Measurements from ENCODE around the gene NWD2.
A peak's percentile ranks its signal among the peaks of the same experiment; 100 is the strongest.

Gene NWD2

GRCh38 chr4:37443137-37443536, 198.6 kb downstream of the NWD2 start:
- ATAC-seq, result no peak

GRCh38 chr4:37445023-37445422, 200.5 kb downstream of the NWD2 start:
- no peak for ATAC-seq

- ATAC-seq, result no peak
Measured at GRCh38 chr4:37446016-37446415, 201.5 kb downstream of the NWD2 start.

- ATAC-seq, result no peak
Measured at GRCh38 chr4:37447886-37448285, 203.3 kb downstream of the NWD2 start.

DNA sequence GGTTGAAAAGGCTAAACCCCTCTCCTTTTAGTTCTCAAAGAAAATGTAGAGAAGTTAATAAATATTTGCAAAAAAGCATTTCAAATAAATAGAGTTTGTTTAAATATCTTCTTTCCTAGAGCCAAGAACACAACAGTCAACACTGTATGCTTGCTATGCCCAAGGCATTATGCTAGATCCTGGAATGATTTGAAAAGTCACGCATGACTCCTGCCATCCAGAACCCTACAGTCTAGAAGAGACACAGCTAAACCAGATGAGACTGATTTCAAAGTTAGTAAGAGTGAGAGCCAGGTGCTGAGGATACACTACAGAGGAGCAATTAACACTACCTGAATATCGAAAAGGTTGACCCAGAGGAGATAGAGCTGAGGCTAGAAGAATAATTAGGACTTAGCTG, 205.8 kb downstream of the NWD2 start:
- no peak for ATAC-seq

DNA sequence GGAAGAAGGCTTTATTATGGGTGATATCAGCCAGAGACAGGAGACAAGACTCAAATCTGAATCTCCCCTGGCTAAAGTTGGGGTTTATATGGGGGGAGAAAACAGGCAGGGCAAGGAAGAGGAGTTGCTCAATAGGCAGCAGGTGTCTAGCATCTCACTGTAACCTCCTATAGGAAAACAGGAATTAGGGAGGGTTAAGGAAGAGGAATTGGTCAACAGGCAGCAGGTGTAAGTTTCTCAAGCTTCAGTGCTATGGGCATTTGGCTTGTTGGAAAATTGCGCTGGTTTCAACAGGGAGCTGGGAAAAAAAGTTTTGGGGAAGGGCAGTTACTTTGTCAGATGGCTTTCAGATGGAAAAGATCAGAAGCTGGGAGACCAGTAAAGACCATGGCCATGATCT, 206.4 kb downstream of the NWD2 start:
- ATAC-seq, result no peak

DNA sequence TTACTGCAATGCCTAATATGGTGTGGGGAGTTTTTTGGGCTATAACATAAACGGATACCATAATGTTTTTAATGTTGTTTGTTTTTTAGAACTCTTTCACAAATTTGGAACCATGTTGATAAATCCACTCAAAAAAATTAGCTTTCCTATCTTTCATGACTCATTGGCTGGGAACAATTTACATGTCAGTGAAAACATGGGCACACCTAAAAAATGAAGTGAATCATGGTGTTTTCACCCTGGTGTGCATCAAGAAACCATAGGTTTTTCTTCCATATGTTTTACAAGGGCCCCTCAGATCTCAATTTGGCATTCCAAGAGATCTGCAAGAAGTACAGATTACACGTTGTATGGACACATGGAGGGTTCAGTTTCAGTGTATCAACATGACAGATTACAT, 207.1 kb downstream of the NWD2 start:
- no peak for ATAC-seq

GRCh38 chr4:37452952-37453280, 208.4 kb downstream of the NWD2 start:
- peak in 1 of 2 donors; percentile 32 for ATAC-seq

- peak; percentile 82 to 90 for ATAC-seq
Measured at GRCh38 chr4:37453281-37453998, 208.9 kb downstream of the NWD2 start.

DNA sequence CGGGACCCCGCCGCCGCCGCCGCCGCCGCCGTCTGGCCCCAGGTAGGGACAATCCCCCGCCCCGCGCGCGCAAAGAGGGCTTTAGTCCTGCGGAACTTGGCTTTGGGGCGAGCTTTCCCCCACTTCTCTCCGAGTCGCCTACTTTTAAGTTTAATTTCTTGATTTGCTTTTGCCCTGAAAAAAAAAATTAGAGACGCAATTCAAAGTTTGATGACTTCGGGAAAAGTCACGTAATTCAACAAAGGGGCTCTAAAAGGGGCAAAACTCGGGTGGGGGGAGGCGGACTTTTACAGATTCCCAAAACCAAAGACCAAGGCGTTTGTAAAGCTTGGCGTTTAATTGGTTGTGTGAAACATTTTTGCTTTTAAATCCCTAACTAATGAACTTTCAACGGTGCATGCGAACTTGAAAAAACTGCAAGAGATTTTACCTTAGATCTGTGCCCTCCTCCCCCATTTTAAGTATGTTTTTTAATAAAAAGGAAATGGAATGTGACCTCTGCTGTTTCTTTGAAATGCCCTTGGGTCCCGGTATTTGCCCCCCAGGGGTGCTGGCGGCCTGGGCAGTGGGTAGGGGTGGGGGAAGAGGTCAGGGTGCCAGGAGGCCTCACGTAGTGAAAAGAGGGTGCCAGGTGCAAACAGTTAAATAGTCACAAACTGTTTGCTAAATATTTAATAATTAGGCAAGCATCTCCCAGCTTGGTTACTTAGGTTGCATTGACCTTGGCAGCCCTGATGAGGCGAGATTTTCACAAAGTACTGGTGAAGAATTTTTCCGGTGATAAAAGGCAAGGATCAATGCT, 209.7 kb downstream of the NWD2 start:
- no peak for ATAC-seq

- no peak for ATAC-seq
Measured at GRCh38 chr4:37455301-37456131, 211.0 kb downstream of the NWD2 start.

DNA sequence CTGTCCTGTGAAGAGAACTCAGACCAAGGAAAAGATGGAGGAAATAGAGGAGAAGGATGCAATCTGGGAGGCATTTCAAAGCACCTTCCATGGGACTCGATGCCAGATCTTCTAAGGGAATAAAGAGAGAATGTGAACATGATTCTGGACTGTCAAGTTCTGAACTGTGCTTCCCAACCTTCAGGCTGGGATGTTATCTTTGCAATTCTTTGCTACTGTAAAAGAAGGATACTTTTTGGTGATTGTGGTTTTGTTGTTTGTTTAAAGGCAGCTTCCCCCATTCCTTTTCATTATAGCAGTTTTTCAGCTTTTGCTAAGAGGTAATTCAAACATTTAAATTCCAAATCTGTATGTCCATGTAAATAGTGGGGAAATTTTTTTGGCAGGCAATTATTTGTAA, 217.3 kb downstream of the NWD2 start:
- no peak for ATAC-seq

GRCh38 chr4:37463033-37463856, 218.7 kb downstream of the NWD2 start:
- no peak for ATAC-seq

DNA sequence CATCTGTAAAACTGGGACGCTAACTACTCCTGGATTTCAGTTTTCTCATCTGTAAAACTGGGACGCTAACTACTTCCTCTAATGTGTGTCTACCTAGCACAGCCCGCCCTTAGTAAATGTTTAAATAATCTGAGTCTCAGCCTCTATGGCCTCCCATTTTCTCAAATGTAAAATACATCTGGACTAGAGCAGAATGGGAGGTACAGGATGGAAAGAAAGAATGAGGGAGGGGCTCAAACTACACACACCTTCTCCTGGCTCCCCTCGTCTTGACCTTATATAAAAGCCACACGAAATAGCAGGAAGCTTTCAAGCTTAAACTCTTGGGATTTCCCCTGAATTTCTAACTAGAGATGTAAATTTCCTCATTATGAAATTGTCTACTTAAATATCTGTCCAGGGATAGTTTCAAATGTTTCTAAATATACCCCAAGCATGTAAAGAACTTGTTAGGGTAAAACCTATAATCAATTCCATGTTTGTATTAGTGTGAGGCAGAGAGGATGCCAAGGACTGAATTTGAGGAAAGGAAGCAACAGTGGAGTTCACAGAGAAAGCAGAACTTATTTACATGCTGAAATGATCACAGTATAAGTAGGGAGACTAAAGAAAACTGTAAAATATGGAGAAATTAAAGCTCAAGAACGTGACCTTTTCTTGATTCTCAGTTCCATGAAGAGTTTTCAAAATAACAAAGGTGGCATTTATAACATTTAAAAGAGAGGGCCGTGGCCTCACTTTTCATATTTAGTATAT, 220.0 kb downstream of the NWD2 start:
- ATAC-seq, result no peak

- no peak for ATAC-seq
Measured at GRCh38 chr4:37465296-37465695, 220.8 kb downstream of the NWD2 start.

GRCh38 chr4:37465845-37466244, 221.3 kb downstream of the NWD2 start:
- no peak for ATAC-seq

- no peak for ATAC-seq
Measured at GRCh38 chr4:37467223-37467622, 222.7 kb downstream of the NWD2 start.

- no peak for ATAC-seq
Measured at GRCh38 chr4:37467824-37468223, 223.3 kb downstream of the NWD2 start.

- ATAC-seq, result no peak
Measured at GRCh38 chr4:37469286-37469685, 224.7 kb downstream of the NWD2 start.

GRCh38 chr4:37470245-37470644, 225.7 kb downstream of the NWD2 start:
- no peak for ATAC-seq

GRCh38 chr4:37471093-37471492, 226.6 kb downstream of the NWD2 start:
- no peak for ATAC-seq

- no peak for ATAC-seq
Measured at GRCh38 chr4:37471971-37472370, 227.4 kb downstream of the NWD2 start.

Measured in activated CD4-positive, CD25-positive, alpha-beta regulatory T cell treated with anti-CD3 and anti-CD28 coated beads, Interleukin-2, amount 50 U/mL, for 24 hours (primary cell).